KMS-11 (cell line): ENCODE data around the gene MARCOL.

Experiments used
- H2AFZ ChIP-seq: fragments of 200-600 bp; sonication (generic); 2 replicates; pipeline ENCODE4 v1.6.1; 2016; ENCODE audit warnings: antibody characterized with exemption, mixed run types, low read depth
- H3K27ac ChIP-seq: fragments of 200-600 bp; sonication (generic); 2 replicates; pipeline ENCODE4 v1.6.1; 2016; ENCODE audit warnings: mild to moderate bottlenecking, mixed run types
- H3K27me3 ChIP-seq: fragments of 200-600 bp; sonication (generic); 2 replicates; pipeline ENCODE4 v1.6.1; 2017; ENCODE audit warnings: mild to moderate bottlenecking, low read depth, mixed run types, moderate library complexity; ENCODE audit not compliant: insufficient read depth
- H3K36me3 ChIP-seq: fragments of 200-600 bp; sonication (generic); 2 replicates; pipeline ENCODE4 v1.6.1; 2017; ENCODE audit warnings: mild to moderate bottlenecking, mixed run types; ENCODE audit not compliant: insufficient read depth
- H3K4me1 ChIP-seq: fragments of 200-600 bp; sonication (generic); 2 replicates; pipeline ENCODE4 v1.6.1; 2016; ENCODE audit warnings: mild to moderate bottlenecking, low read depth, mixed run types; ENCODE audit not compliant: poor library complexity, severe bottlenecking
- H3K4me2 ChIP-seq: fragments of 200-600 bp; sonication (generic); 2 replicates; pipeline ENCODE4 v1.7.0; 2016; ENCODE audit warnings: mild to moderate bottlenecking, mixed run types
- H3K4me3 ChIP-seq: fragments of 200-600 bp; sonication (generic); IDR thresholded peaks from 2 replicates; pipeline ENCODE4 v1.6.1; 2017; ENCODE audit warnings: low read depth, low read length, mixed read lengths; ENCODE audit not compliant: insufficient read depth
- H3K79me2 ChIP-seq: fragments of 200-600 bp; sonication (generic); 2 replicates; pipeline ENCODE4 v1.6.1; 2016; ENCODE audit warnings: low read depth, mixed run types; ENCODE audit not compliant: insufficient read depth
- H3K9ac ChIP-seq: fragments of 200-600 bp; sonication (generic); 2 replicates; pipeline ENCODE4 v1.6.1; 2016; ENCODE audit warnings: mild to moderate bottlenecking, mixed run types
- H4K20me1 ChIP-seq: fragments of 200-600 bp; sonication (generic); 2 replicates; pipeline ENCODE4 v1.6.1; 2016; ENCODE audit warnings: mild to moderate bottlenecking, mixed run types; ENCODE audit not compliant: insufficient read depth
- CTCF ChIP-seq: fragments of 200-600 bp; sonication (generic); conservative IDR thresholded peaks from 2 replicates; pipeline ENCODE4 v1.6.1; 2017; ENCODE audit warnings: low read depth, mild to moderate bottlenecking, antibody characterized with exemption, low read length, moderate library complexity, mixed read lengths

Gene MARCOL

GRCh38 chr5:148237785-148238417, 424 bp upstream of the MARCOL start:
- Histone ChIP-seq H3K36me3 (no peaks in the 10 kb centered on the region), H2AFZ (no peak overlapping the region), H3K9ac (no peak overlapping the region)

GRCh38 chr5:148248894-148249293, 10.6 kb downstream of the MARCOL start:
- no peak overlapping the region for H3K4me3 ChIP-seq
- H3K36me3 ChIP-seq: no peaks in the 10 kb centered on the region
- no peaks in the 10 kb centered on the region for H4K20me1 ChIP-seq
- H3K79me2 ChIP-seq: no peaks in the 10 kb centered on the region
- no peak overlapping the region for H3K9ac ChIP-seq
- H3K27ac ChIP-seq: no peak overlapping the region
- no peak overlapping the region for H2AFZ ChIP-seq
- H3K4me2 ChIP-seq: no peak overlapping the region
- no peaks in the 10 kb centered on the region for H3K4me1 ChIP-seq
- TF ChIP-seq CTCF: no peak
- H3K27me3 ChIP-seq: no peaks in the 10 kb centered on the region

More at GRCh38 chr5:148237785-148238417, 424 bp upstream of the MARCOL start:
- Histone ChIP-seq H3K79me2 (no peaks in the 10 kb centered on the region), H3K27me3 (no peaks in the 10 kb centered on the region), H3K4me1 (no peaks in the 10 kb centered on the region), H3K4me3 (no peak overlapping the region), H4K20me1 (no peaks in the 10 kb centered on the region), H3K4me2 (no peak overlapping the region), H3K27ac (no peak overlapping the region)
- TF ChIP-seq CTCF: no peak

GRCh38 chr5:148255456-148255855, 17.1 kb downstream of the MARCOL start:
- TF ChIP-seq CTCF: no peak
- Histone ChIP-seq H3K4me2 (no peak overlapping the region), H3K4me1 (no peaks in the 10 kb centered on the region), H3K27ac (no peak overlapping the region), H2AFZ (no peak overlapping the region), H3K4me3 (no peak overlapping the region), H3K36me3 (no peaks in the 10 kb centered on the region), H3K9ac (no peak overlapping the region), H3K27me3 (no peaks in the 10 kb centered on the region), H4K20me1 (no peaks in the 10 kb centered on the region), H3K79me2 (no peaks in the 10 kb centered on the region)

GRCh38 chr5:148259288-148259687, 21.0 kb downstream of the MARCOL start:
- Histone ChIP-seq H3K36me3 (no peaks in the 10 kb centered on the region), H3K27me3 (no peaks in the 10 kb centered on the region), H3K4me2 (no peak overlapping the region), H3K4me1 (no peaks in the 10 kb centered on the region), H4K20me1 (no peaks in the 10 kb centered on the region), H3K4me3 (no peak overlapping the region), H2AFZ (no peak overlapping the region), H3K79me2 (no peaks in the 10 kb centered on the region), H3K27ac (no peak overlapping the region), H3K9ac (no peak overlapping the region)
- TF ChIP-seq CTCF: no peak
